NCI-H524 (cell line): ENCODE measurements around the gene FBXO7.

ENCODE experiments used
- DNase-seq, 2 experiments: peaks; one replicate each; lab custom pipeline; 2025; lab: John Stamatoyannopoulos, UW

Gene FBXO7

GRCh38 chr22:32489377-32489776, 14.8 kb downstream of the FBXO7 start:
- no peak for DNase-seq

- no peak for DNase-seq
Observed at GRCh38 chr22:32490279-32490678, 15.7 kb downstream of the FBXO7 start.

- no peak for DNase-seq
Observed at GRCh38 chr22:32492111-32492510, 17.5 kb downstream of the FBXO7 start.

GRCh38 chr22:32493551-32493950, 18.9 kb downstream of the FBXO7 start:
- DNase-seq: no peak

GRCh38 chr22:32494971-32495370, 20.4 kb downstream of the FBXO7 start:
- peak; percentile 49 to 85 for DNase-seq

GRCh38 chr22:32499666-32500065, 25.1 kb downstream of the FBXO7 start:
- no peak for DNase-seq

GRCh38 chr22:32501836-32502752, 27.5 kb downstream of the FBXO7 start:
- peak in 1 of 2 experiments; percentile 49 for DNase-seq

- DNase-seq: no peak
Observed at GRCh38 chr22:32509045-32509444, 34.4 kb downstream of the FBXO7 start.

GRCh38 chr22:32511274-32511673, 36.7 kb downstream of the FBXO7 start:
- no peak for DNase-seq

- DNase-seq: no peak
Observed at GRCh38 chr22:32511776-32512175, 37.2 kb downstream of the FBXO7 start.

- DNase-seq: no peak
Observed at GRCh38 chr22:32512267-32512982, 37.8 kb downstream of the FBXO7 start.

- DNase-seq: peak in 1 of 2 experiments; percentile 28
Observed at GRCh38 chr22:32515084-32515483, 40.5 kb downstream of the FBXO7 start.

GRCh38 chr22:32517488-32517887, 42.9 kb downstream of the FBXO7 start:
- DNase-seq: no peak

- DNase-seq: no peak
Observed at GRCh38 chr22:32517921-32518320, 43.3 kb downstream of the FBXO7 start.

GRCh38 chr22:32518381-32518780, 43.8 kb downstream of the FBXO7 start:
- no peak for DNase-seq

- peak in 1 of 2 experiments; percentile 52 for DNase-seq
Observed at GRCh38 chr22:32518848-32519247, 44.2 kb downstream of the FBXO7 start.

- peak in 1 of 2 experiments; percentile 28 for DNase-seq
Observed at GRCh38 chr22:32520612-32521011, 46.0 kb downstream of the FBXO7 start.

- no peak for DNase-seq
Observed at GRCh38 chr22:32522237-32522636, 47.6 kb downstream of the FBXO7 start.

GRCh38 chr22:32527756-32528155, 53.1 kb downstream of the FBXO7 start:
- DNase-seq: no peak

- DNase-seq: no peak
Observed at GRCh38 chr22:32528316-32528715, 53.7 kb downstream of the FBXO7 start.

GRCh38 chr22:32528984-32529982, 54.7 kb downstream of the FBXO7 start:
- peak; percentile 34 to 82 for DNase-seq

- DNase-seq: no peak
Observed at GRCh38 chr22:32531228-32531627, 56.6 kb downstream of the FBXO7 start.
